Hematopoietic multipotent progenitor cell treated with erythropoietin and hydrocortisone succinate and interleukin-3 and kit ligand, for 17 days (in vitro differentiated cells): Measurements from ENCODE around the gene SPCS3.
"Not testable (repeated sequence)": the region's sequence is repeated elsewhere in the genome, so short reads cannot be mapped to it uniquely, and the experiment has no call there.

Experiments used
- DNase-seq: peaks from one replicate; pipeline ENCODE4 v3.0.0-alpha.2; 2015; ENCODE audit warnings: low spot score

Gene SPCS3

DNA sequence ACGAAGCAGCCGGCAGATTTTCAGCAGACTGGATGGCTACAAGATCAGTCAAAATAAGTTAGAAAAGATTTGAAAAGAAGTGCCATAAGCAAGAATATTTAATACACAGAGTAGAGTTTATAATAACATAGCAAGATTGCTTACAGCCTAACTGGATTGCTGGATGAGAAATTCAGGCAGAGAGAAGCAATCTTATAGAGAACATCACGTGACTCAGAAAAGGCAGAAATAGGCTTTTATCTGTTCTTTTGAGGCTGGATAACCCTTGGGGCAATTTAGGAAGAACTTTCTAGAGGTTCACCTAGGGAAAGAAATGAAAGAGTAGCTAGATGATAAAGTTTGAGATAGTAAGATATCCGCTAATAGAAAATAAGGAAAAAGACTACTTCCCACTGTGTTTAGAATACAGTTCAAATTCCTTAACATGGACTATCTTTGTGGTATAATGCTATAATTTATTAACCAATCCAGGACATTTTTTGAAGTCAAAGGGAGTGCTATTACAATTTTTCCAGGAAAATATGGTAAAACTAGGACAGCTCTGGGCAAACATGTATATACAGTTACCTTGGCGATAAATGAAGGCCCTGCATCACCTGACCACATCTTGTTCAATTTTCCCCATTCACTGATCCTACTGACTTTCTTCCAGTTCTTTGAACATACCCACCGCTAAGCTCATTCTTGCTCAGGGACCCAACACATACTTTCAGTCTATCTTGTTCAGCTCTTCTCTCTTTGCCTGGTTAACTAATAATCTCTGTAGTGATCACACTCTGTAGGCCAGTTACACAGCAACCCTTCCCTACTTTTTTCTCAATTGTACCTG lies 12.7 kb upstream of the SPCS3 start:
- no peak for DNase-seq

DNA sequence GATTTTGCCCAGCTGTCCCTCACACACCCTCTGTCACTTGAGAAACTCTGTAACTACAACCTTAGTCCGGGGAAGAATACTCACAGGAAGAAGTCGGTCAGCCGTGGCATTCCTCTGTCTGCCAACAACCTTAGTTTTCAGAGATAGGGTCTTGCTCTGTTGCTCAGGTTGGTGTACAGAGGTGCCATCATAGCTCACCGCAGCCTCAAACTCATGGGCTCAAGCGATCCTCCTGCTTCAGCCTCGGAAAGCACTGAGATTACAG lies 12.2 kb upstream of the SPCS3 start:
- no peak for DNase-seq

- DNase-seq, result no peak
Observed at GRCh38 chr4:176308441-176308840, 11.3 kb upstream of the SPCS3 start.

DNA sequence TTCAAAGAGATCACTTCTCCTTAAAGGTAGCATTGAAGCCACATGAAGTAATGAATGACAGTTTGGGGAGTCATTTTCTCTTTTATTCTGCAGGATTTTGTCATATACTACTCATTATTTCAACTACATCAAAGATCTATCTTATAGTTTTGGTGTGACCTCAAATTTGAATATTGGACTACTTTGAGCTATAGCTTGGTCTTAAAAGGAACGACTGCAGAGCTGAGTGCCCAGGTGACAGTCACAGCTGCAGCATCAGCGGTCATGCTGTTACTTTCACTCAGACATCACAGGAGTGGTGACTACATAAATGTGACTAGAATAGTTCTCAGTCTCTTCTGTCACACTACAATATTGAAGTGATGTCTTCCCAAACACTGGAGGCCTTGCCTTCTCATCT lies 10.7 kb upstream of the SPCS3 start:
- DNase-seq, result no peak

DNA sequence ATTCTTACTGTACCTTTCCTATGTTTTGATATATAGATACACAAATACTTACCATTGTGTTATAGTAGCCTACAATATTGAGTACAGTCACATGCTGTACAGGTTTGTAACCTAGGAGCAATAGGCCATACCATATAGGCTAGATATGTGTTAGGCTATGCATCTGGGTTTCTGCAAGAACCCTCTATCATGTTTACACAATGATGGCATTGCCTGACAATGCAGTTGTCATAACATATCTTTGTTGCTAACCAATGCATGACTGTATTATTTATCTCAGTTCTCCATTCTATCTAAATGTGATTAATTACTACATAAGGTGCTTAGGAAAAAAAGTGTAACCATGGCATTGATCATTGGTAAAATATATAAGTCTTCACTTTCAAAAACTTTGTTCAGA lies 10.0 kb upstream of the SPCS3 start:
- DNase-seq, result no peak

GRCh38 chr4:176313596-176314336 lies 6.0 kb upstream of the SPCS3 start:
- DNase-seq, result no peak

GRCh38 chr4:176319151-176319703 lies 539 bp upstream of the SPCS3 start:
- DNase-seq, result no peak

DNA sequence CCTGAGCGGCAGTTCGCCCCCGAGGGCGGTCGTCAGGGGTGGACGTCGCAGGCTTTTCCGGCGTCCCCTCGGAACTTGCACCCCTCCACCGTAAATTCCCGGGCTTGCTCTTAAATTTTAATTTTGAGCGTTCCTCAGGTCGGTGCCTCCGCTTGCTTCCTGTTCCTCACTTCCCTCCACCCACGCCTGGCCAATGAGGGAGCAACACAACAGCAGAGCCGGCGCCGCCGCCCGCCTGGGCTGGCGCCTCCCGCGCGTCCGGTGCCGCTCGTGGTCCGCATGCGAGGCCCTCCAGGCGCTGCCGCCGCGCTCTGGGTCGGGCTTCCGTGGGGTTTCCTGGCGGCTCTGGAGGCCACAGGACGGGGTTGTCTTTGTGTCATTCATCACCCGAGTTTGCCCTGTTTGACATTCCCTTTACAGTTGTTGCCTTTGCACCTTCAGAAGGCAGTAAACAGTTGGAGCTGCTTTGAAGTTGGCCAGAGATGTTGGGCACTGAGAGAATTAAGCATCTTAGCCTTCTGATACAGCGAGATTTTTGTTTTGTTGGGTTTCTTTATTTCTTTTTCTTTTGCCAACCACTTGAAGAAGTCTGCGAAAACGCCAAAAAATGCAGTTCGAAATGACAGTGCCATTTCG lies 692 bp downstream of the SPCS3 start:
- peak; percentile 69 for DNase-seq

- peak; percentile 15 for DNase-seq
Observed at GRCh38 chr4:176320976-176321361, 1.2 kb downstream of the SPCS3 start.

DNA sequence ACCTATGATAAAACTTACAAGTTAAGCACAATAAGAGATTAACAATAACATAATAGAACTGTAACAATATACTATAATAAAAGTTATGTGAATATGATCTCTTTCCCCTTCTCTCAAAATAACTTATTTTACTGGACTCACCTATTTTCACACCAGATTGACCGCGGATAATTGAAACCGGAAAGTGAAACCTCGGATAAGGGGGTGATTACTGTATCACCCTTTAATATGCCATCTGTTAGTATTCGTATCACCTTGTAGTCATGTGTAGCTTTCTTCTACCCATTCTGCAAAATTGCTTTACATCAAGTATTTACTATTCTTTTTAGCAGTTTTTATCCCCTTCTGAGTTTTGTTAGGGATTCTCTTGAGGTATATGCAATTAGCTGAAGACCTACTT lies 1.8 kb downstream of the SPCS3 start:
- no peak for DNase-seq

GRCh38 chr4:176323511-176324160 lies 3.9 kb downstream of the SPCS3 start:
- DNase-seq, result no peak

GRCh38 chr4:176324876-176325275 lies 5.1 kb downstream of the SPCS3 start:
- not testable (repeated sequence) for DNase-seq

DNA sequence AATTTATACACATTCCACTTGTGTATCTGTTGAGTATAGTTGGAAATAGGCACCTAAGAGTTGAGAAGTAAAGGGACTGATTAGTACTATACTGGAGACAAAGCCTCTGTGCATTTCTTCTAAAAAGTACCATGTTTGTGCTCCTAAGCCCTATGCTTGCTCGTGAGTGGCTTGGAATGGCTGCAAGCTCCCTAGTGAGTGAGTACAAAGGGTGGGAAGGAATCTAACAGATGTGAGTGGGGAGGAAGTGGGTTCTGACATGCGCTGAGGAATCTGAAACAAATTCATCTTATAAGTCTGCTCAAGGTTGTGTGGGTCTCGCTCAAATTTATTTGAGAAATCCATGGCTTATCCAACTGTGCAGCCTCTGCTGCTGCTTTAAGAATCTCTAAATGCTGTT lies 13.3 kb downstream of the SPCS3 start:
- no peak for DNase-seq

- DNase-seq, result no peak
Observed at GRCh38 chr4:176334066-176334465, 14.3 kb downstream of the SPCS3 start.

DNA sequence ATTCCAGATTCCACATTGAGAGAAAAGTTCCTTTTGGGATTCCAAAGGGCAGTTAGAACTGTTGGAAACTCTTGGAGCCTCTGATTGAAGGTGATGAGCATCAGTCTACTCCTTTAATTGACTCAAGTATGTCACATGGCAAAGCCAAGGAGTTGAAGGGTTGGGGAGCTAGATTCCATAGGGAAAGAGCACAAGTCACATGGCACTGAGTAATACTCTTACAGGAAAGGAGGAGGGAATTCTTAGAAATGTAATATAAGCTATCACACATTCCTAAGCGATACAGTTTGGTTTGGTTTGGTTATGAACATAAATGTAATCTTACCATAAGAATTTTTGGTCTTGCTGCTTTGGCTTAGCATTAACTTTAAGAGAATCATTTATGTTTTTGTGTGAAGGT lies 15.7 kb downstream of the SPCS3 start:
- no peak for DNase-seq

DNA sequence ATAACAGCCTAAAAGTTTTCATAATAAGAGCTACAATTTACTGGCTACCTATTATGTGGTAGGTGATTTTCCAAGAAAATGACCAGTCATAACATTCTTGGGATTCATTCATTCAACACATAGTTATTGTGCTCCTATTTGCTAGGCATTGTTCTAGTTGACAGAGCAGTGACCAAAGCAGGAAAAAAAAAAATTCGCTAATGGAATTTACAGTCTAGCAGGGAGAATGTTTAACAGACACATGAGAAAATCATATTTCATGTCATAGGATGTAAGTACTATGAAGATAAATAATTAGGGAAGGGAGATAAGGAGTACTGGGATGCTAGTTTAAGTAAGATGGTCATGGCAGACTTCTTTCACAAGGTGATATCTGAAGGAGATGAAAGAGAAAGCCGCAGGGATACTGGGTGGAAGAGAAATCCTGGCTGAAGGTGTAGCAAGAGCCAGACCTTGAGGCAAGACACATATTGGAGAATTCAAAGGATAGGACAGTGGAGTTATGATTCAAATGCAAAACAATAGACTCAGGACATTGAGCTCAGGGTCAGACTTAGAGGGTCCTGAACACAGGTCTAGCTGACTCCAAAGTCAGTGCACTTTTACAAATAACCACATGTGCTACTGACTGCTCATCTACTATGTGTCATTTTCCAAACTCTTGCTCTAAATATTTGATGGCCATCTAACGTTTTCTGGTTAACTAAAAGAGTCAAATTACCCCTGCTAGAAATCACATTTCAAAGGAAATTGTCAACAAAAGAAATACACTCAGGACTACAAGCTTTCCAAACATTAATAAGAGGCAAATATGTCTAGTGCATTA lies 20.4 kb downstream of the SPCS3 start:
- no peak for DNase-seq

DNA sequence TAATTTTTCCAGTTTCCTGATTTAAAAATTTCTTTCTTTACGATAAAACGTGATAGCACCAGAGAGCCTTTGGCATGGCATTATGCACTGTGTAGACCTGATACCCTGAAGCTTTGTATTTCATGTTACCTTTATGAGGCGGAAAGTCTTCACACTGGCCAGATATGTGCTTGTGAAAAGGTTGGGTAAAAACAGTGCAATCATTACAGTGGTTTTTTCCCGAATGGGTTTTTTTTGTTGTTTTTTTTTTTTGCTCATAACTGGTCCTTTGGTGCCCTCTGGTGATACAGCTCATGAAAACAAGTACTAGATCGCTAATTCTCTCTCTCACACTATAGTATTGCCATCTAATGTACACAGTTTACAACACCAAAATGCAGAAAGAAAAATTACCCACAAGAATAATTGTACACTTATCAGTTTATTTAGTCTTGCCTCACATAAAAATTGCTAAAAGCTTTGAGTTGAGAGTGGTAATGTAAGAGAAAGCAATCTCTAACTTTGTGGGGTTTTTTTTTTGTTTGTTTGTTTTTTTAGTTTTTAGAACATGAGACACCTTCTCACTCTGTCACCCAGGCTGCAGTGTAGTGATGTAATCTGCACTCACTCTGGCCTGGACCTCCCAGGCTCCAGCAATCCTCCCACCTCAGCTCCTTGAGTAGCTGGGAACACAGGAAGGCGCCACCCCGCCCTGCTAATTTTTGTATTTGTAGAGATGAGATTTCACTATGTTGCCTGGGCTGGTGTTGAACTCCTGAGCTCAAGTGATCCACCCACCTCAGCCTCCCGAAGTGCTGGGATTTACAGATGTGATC lies 21.3 kb downstream of the SPCS3 start:
- DNase-seq, result peak; percentile 55

DNA sequence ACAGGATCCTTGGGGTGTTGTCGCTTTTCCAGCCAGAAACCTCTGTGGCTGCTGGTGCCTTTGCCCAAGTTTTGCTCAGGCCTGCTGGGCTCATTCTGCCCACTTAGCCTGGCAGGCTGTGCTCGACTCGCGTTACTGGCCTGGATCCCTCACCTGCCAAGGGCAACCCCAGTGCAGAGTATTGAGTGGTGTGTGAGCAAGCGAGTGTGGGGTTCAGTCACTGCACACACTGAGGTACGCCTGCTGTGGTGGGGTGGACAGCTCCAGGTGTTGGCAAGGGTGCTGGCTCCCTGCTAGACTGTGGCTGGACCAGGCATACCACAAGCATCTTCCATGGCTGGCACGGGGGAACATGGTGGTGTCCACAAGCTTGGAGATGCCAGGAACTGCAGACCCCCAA lies 22.6 kb downstream of the SPCS3 start:
- DNase-seq, result no peak

- DNase-seq, result no peak
Observed at GRCh38 chr4:176343286-176343685, 23.5 kb downstream of the SPCS3 start.

GRCh38 chr4:176345346-176345745 lies 25.6 kb downstream of the SPCS3 start:
- DNase-seq, result not testable (repeated sequence)

DNA sequence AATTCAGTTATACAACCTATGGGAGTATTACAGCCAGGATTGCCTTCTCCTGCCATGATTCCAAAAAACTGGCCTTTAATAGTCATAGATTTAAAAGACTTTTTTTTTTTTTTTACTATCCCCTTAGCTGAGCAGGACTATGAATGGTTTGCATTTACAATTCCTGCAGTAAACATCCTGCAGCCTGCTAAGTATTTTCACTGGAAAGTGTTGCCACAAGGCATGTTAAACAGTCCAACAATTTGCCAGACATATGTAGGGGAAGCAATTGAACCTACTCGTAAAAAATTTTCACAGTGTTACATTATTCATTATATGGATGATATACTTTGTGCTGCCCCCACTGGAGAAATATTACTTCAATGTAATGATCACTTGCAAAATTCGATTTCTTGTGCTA lies 27.1 kb downstream of the SPCS3 start:
- not testable (repeated sequence) for DNase-seq
